ENCODE results near the gene CNKSR3.

CNKSR3 gene

DNA sequence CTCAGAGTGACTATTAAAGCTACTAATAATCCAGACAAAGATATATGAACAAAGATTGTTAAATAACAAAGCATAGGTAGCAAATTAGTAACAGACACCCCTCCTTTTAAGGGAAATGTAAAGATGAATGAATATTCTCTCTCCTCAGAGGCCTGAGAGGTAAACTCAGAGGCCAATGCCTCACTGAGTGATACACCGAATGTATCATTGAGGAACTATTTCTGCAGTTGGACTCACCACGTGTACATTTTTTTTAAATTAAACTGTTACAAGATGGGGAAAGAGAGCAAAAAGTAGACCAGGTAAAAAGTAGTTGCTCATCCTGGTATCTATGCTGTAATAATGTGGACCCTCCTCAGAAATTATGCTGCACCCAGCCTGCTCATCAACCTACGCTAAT is 81.6 kb downstream of the CNKSR3 start:
- TF ChIP-seq CEBPB (IDR thresholded peaks at IDR 0.05) (no peak), NFIC (IDR thresholded peaks at IDR 0.05) (no peak), ZBTB7A (IDR thresholded peaks at IDR 0.05; ENCODE audit: low read depth) (no peak), EP300 (IDR thresholded peaks at IDR 0.05; ENCODE audit: borderline replicate concordance) (no peak)
- TF ChIP-seq, protein P1, sequence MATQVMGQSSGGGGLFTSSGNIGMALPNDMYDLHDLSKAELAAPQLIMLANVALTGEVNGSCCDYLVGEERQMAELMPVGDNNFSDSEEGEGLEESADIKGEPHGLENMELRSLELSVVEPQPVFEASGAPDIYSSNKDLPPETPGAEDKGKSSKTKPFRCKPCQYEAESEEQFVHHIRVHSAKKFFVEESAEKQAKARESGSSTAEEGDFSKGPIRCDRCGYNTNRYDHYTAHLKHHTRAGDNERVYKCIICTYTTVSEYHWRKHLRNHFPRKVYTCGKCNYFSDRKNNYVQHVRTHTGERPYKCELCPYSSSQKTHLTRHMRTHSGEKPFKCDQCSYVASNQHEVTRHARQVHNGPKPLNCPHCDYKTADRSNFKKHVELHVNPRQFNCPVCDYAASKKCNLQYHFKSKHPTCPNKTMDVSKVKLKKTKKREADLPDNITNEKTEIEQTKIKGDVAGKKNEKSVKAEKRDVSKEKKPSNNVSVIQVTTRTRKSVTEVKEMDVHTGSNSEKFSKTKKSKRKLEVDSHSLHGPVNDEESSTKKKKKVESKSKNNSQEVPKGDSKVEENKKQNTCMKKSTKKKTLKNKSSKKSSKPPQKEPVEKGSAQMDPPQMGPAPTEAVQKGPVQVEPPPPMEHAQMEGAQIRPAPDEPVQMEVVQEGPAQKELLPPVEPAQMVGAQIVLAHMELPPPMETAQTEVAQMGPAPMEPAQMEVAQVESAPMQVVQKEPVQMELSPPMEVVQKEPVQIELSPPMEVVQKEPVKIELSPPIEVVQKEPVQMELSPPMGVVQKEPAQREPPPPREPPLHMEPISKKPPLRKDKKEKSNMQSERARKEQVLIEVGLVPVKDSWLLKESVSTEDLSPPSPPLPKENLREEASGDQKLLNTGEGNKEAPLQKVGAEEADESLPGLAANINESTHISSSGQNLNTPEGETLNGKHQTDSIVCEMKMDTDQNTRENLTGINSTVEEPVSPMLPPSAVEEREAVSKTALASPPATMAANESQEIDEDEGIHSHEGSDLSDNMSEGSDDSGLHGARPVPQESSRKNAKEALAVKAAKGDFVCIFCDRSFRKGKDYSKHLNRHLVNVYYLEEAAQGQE (IDR thresholded peaks at IDR 0.05; ENCODE audit: low read depth) = no peak

DNA sequence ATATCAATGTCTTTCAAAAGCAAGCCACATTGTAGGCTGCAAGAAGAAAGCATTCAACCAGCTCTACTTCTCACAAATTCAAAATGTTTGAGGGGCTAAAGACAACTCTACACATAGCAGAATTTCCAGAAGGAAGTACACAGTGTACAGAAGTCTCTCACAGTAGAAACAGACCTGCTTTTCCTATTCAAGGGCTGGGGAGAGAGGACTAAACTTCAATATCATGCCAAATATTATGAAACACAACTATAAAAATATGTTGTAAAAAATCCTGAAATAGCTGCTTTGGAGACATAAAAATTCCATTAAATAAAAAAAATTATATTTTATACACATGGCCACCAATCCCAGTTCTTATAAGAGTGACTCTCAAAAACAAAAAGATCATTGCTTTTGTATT is 83.0 kb downstream of the CNKSR3 start:
- TF ChIP-seq, protein P2, sequence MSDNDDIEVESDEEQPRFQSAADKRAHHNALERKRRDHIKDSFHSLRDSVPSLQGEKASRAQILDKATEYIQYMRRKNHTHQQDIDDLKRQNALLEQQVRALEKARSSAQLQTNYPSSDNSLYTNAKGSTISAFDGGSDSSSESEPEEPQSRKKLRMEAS (IDR thresholded peaks at IDR 0.05) = no peak
- TF ChIP-seq ZBTB7A (IDR thresholded peaks at IDR 0.05; ENCODE audit: low read depth) = no peak
- no peak for TF ChIP-seq EGR1 (IDR thresholded peaks at IDR 0.05)
- TF ChIP-seq EP300 (IDR thresholded peaks at IDR 0.05; ENCODE audit: borderline replicate concordance) = no peak
- TF ChIP-seq CREB1 (IDR thresholded peaks at IDR 0.05; ENCODE audit: low read depth) = no peak
- no peak for TF ChIP-seq TEAD4 (IDR thresholded peaks at IDR 0.05)
- no peak for TF ChIP-seq RAD21 (IDR thresholded peaks at IDR 0.05; ENCODE audit: low read depth)
- TF ChIP-seq CEBPB (IDR thresholded peaks at IDR 0.05) = no peak
- TF ChIP-seq YY1 (IDR thresholded peaks at IDR 0.05; ENCODE audit: low read depth) = no peak
- TF ChIP-seq, protein P1 (IDR thresholded peaks at IDR 0.05; ENCODE audit: low read depth) = no peak
- TF ChIP-seq, protein P3, sequence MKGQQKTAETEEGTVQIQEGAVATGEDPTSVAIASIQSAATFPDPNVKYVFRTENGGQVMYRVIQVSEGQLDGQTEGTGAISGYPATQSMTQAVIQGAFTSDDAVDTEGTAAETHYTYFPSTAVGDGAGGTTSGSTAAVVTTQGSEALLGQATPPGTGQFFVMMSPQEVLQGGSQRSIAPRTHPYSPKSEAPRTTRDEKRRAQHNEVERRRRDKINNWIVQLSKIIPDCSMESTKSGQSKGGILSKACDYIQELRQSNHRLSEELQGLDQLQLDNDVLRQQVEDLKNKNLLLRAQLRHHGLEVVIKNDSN (IDR thresholded peaks at IDR 0.05) = no peak
- TF ChIP-seq FOXM1 (IDR thresholded peaks at IDR 0.05; ENCODE audit: borderline replicate concordance, low read depth) = no peak
- TF ChIP-seq TCF12 (IDR thresholded peaks at IDR 0.05; ENCODE audit: low read depth) = no peak
- TF ChIP-seq NFIC (IDR thresholded peaks at IDR 0.05) = no peak

DNA sequence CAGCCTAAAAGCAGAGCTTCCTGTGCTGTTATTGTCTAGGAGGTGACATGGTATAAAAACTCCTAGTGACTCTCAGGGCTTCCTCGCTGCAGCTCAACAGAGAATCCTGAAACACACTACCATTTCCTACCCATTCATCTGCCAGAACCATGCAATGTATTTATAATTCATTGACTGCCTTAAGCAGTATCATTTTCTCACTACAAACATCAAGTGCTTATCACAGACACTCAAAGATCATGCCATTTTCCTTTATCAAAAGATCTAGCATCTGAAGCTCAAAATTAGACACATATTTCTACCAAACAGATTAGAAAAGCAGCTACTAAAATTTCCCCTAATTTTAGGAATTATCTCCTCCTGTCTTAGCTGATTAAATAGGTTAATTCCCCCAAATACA is 83.5 kb downstream of the CNKSR3 start:
- TF ChIP-seq TCF12 (IDR thresholded peaks at IDR 0.05; ENCODE audit: low read depth) (no peak), EP300 (IDR thresholded peaks at IDR 0.05; ENCODE audit: borderline replicate concordance) (no peak), RAD21 (IDR thresholded peaks at IDR 0.05; ENCODE audit: low read depth) (no peak), CEBPB (IDR thresholded peaks at IDR 0.05) (no peak), TAF1 (IDR thresholded peaks at IDR 0.05; ENCODE audit: low read depth) (no peak), NFIC (IDR thresholded peaks at IDR 0.05) (no peak), EGR1 (IDR thresholded peaks at IDR 0.05) (no peak), CREB1 (IDR thresholded peaks at IDR 0.05; ENCODE audit: low read depth) (no peak), YY1 (IDR thresholded peaks at IDR 0.05; ENCODE audit: low read depth) (no peak), FOXM1 (IDR thresholded peaks at IDR 0.05; ENCODE audit: borderline replicate concordance, low read depth) (no peak), TEAD4 (IDR thresholded peaks at IDR 0.05) (no peak)
- TF ChIP-seq, protein P1 (IDR thresholded peaks at IDR 0.05; ENCODE audit: low read depth) = no peak
- TF ChIP-seq, protein P2 (IDR thresholded peaks at IDR 0.05) = no peak

DNA sequence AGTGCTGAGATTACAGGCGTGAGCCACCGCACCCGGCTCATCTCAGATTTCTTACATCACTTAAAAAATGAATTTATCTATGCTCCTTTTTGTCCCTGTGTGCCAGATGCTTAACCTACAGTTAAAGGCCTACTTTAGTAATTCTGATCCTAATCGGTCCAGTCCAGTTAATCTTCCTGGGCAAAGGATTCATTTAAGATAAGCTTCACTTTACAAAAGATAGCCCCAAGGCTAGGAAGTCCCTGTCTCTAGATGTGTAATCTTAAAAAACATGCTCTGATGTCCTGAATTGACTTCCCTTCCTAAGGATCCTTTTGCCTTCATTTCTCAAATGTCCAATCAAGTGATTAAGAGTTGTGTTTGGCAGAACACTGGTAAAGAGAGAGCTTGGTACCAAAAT is 85.5 kb downstream of the CNKSR3 start:
- TF ChIP-seq EP300 (IDR thresholded peaks at IDR 0.05; ENCODE audit: borderline replicate concordance) (no peak), TCF12 (IDR thresholded peaks at IDR 0.05; ENCODE audit: low read depth) (no peak)

DNA sequence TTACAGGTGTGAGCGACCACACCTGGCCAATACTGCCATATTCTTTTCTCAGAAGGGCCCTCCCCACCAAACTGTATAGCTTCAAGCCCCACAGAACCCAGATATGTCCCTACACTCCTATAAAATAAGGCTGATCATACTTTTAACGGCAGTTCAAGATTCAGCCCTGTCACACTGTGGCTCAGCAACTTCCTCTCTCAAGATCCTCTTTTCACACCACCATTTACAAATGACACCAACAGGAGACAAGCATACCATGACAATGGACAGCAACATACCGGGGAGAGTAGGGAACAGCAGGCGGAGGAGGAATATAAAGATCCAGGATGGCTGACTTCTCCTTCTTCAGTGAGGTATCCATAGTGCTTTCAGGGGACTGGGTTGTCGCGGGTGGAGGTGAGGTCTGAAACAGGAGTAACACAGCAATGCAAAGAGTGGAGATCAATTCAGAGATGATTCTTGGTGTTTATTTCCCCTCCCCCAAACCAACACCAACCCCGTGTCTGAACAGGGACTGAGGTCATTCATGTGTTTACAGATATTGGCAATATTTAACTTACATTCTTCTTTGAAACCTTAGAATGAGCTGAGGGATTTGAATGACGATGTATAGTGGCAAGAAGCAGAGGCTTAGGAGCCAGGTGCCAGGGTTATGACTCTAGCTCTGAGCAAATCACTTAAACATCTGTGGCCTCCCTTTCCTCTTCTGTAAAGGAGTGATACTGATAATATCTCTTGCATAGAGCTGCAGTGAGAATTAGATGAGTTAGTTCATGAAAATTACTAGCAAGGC is 96.3 kb downstream of the CNKSR3 start:
- no peak for TF ChIP-seq EP300 (IDR thresholded peaks at IDR 0.05; ENCODE audit: borderline replicate concordance)
- no peak for TF ChIP-seq YY1 (IDR thresholded peaks at IDR 0.05; ENCODE audit: low read depth)
- TF ChIP-seq, protein P3 (IDR thresholded peaks at IDR 0.05) = no peak
- no peak for TF ChIP-seq TCF12 (IDR thresholded peaks at IDR 0.05; ENCODE audit: low read depth)
